Stimulated activated CD4-positive, alpha-beta T cell treated with anti-CD3 and anti-CD28 coated beads, TNF-alpha, amount 100 ng/mL, for 1 hour (primary cell): Measurements from ENCODE around the gene ERG.

Source experiments
- DNase-seq, 3 donors: peaks; one replicate each; pipeline ENCODE4 v3.0.0-alpha.2; 2020; ENCODE audit warnings: low read depth in 3 of 3, low spot score in 1 of 3

ERG gene

GRCh38 chr21:38361324-38361723 lies 137.0 kb downstream of the ERG start:
- DNase-seq: no peak

- no peak for DNase-seq
These were observed 138.4 kb downstream of the ERG start for GRCh38 chr21:38359835-38360234.

- no peak for DNase-seq
These were observed 139.2 kb downstream of the ERG start for GRCh38 chr21:38359090-38359489.

- no peak for DNase-seq
These were observed 139.6 kb downstream of the ERG start for GRCh38 chr21:38358666-38359065.

GRCh38 chr21:38358098-38358497 lies 140.2 kb downstream of the ERG start:
- DNase-seq: no peak

GRCh38 chr21:38356883-38357625 lies 141.2 kb downstream of the ERG start:
- no peak for DNase-seq

GRCh38 chr21:38355992-38356781 lies 142.1 kb downstream of the ERG start:
- DNase-seq: peak; percentile 23 to 71 (median 43)

GRCh38 chr21:38355353-38355752 lies 142.9 kb downstream of the ERG start:
- no peak for DNase-seq

GRCh38 chr21:38354746-38355145 lies 143.5 kb downstream of the ERG start:
- DNase-seq: no peak

- DNase-seq: no peak
These were observed 144.0 kb downstream of the ERG start for GRCh38 chr21:38354231-38354630.

GRCh38 chr21:38352536-38353219 lies 145.6 kb downstream of the ERG start:
- DNase-seq: peak in 2 of 3 donors; percentile 11 to 13

- DNase-seq: no peak
These were observed 146.2 kb downstream of the ERG start for GRCh38 chr21:38351961-38352521.

- no peak for DNase-seq
These were observed 146.9 kb downstream of the ERG start for GRCh38 chr21:38351176-38351959.

GRCh38 chr21:38350684-38351083 lies 147.6 kb downstream of the ERG start:
- no peak for DNase-seq

GRCh38 chr21:38349977-38350376 lies 148.3 kb downstream of the ERG start:
- DNase-seq: no peak

GRCh38 chr21:38349111-38349746 lies 149.0 kb downstream of the ERG start:
- DNase-seq: no peak

GRCh38 chr21:38346286-38346685 lies 152.0 kb downstream of the ERG start:
- no peak for DNase-seq

GRCh38 chr21:38343691-38344090 lies 154.6 kb downstream of the ERG start:
- no peak for DNase-seq

- DNase-seq: no peak
These were observed 155.5 kb downstream of the ERG start for GRCh38 chr21:38342739-38343138.

- DNase-seq: no peak
These were observed 156.7 kb downstream of the ERG start for GRCh38 chr21:38341546-38342012.
